Stimulated activated CD4-positive, alpha-beta T cell treated with anti-CD3 and anti-CD28 coated beads, Interleukin-15, amount 100 ng/mL, for 24 hours (primary cell): Measurements from ENCODE around the gene SLC6A1.

Experiments used
- DNase-seq: peaks from one replicate; pipeline ENCODE4 v3.0.0-alpha.2; 2020

SLC6A1 gene

DNA sequence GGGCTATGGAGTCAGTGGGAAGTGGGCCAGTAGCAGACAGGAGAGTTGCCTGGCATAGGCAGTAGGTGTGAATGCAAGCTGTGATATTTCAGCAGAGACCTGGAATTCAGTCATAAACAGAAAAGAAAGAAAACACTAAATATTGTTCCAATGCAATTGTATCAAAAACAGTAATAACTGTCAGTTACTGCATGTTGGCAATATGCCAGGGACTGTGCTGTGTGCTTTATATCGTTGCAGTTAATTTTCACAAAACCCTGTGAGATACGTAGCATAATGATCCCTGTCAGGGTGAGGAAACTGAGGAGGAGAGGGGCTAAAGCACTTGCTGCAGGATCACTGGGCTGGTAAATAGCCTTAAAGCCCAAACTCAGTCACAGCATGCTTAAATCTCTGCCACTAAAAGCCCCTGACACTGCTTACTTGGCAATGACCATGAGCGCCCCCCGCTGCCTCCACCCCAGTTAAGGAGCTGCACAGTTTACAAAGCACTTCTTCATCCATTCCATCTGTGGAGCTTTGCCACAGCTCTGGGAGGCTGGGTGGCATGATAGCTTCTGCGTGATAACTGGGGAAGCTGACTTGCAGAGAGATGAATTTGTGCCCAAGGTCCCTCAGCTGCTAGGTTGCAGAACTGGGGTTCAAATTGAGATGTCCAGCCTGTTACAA lies 3.9 kb downstream of the SLC6A1 start:
- DNase-seq: no peak

DNA sequence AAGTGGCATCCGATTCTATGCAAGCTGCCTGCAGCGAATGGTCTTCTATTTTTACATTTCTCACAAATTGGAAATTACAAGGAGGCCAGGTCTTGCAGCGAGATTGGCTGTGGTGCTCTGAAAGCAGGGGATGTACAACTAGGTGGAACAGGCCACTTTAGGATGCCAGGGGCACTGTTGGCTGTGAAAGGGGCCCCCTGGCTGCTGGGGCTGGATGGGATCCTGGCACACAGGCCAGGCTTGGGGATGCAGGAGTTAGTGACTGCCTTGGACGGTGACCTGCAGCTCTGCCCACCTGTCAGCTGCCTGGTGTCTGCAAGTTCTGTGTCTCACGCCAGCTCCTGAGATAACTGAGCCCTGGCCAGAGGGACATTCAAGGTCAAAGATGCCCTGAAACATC lies 4.6 kb downstream of the SLC6A1 start:
- no peak for DNase-seq

DNA sequence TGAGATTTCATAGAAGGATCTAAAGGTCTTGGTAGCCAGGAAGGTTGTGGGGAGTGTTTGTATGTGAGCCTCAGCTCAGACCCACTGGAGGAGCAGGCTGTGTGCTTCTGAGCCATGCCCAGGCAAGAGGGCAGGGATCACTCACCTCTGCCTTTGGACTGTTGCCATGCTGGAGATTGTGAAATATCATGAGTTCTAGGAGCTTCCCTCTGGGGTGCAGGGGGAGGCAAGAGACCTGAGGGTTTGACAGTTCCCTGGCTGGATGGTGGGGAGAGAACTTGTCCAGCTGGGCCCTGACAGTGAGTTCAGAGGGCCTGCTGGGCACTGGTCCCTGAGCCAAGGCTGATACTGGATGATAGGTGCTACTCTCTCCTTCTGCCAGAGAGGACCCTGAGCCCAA lies 6.0 kb downstream of the SLC6A1 start:
- DNase-seq: no peak

DNA sequence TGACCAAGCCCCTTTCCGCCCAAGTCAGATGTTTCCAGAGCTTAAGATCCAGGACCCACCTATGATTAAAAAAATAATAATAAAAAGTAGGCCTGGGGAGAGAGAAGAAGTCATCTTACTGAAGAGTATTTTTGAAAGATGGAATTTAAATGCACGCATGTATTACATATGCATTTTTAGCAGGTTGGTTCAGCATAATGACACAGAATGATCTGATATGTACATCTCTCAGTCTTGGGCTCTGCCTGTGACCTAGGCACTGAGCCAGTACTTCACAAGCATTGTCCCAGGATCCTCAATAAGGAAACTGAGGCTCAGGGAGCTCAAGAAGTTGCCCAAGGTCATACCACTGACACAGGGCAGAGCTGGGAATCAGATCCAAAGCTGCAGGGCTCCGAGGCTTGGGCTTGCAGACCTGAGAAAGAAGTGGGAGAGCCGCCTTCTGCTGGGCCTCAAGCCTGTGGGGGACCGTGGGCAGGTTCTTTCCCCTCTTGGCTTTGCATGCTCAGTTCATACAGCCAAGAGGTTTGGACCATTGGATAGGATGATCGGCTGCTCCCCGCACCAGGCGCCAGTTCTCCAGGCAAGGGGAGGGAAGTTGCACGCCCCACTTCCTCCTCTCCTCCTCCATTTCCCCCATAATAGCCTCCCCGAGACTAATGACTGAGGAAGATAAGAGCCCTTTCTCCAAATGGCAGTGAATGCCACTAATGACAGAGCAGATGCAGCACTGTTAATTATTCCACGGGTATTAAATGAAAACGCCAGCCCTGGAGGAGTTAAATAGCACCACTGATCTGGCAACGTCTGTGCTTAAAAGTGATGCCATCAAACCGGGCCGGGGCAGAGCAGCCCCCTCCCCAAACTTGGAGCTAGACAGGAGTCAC lies 6.9 kb downstream of the SLC6A1 start:
- DNase-seq: no peak

DNA sequence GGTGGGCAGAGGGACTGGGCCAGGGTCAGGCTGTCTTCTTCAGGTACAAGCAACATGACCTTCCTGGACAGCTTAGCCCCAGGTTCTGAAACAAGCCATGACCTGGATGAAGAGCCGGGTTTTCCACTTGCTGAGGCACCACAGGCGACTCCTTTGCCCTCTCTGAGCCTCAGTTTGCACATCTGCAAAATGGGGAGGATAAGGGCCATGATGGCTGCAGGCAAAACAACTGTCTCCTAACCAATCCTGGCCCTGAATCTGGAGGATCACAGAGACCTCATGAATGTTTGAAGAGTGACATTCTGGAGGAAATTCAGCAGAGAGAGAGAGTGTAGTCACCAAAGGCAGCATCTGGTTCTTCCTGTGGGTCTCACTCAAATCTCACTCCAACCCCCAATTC lies 8.0 kb downstream of the SLC6A1 start:
- no peak for DNase-seq

DNA sequence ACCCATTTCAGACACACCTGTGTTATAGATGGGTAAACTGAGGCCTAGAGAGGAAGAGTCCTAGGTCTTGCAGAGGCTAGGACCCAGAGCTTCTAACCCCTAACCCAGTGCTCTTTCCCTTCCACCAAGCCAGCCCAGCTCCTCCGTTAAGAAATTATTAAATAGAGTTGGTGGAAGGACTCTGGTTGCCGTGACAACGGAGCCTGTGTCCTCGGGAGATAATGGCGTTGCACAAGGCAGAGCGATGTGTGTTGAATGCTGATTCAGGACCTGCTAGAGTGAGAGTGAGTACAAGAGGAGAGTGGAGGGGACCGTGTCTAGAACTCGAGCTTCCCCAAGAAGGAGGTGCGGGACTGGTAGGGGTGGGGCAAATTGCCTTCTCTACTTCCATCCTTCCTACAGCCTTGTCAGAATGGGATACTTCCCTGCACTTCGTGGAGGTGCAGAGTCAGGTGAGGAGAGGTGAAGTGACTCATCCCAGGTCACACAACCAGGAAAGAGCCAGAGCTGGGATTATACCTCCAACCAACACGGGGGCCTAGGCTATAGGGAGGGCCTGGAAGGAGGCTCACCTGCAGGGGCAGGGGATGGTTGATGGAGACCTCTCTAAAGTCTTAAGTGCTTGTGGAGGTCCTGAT lies 8.6 kb downstream of the SLC6A1 start:
- DNase-seq: no peak

DNA sequence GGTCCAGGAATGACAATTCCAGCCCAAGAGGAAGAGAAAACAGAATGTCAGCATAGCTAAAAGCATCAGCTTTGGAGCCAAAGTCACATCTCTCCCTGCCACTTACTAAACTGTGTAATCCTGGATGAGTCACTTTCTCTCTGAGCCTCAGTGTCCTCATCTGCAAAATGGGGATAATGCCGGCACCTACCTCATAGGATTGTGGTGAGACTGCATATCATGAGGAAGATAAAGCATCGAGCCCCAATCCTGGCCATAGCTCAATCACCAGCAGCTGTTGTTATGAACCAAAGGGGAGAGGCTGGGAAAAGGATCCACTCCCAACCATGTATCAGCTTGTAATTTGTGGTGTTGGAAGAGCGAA lies 9.1 kb downstream of the SLC6A1 start:
- DNase-seq: no peak

DNA sequence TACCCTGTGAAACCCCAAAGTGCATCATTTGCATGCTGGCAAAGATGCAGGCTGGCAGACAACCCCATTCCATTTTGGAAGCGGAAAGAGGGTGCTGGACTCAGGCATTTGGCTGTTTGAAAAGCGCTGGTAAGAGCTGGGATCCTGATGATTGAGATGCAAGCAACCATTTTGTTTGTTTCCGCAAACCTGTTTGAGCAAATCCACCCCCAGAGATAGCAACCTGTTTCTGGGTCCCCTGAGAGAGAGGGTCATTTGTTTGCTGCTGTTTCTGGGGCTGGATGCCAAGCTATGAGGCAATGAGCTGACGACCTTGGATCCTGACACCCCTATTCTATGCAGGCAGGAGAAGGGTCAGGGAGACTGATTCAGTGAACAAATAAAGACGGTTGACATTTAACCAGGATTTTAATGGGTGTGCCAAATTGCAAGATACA lies 9.8 kb downstream of the SLC6A1 start:
- DNase-seq: no peak

DNA sequence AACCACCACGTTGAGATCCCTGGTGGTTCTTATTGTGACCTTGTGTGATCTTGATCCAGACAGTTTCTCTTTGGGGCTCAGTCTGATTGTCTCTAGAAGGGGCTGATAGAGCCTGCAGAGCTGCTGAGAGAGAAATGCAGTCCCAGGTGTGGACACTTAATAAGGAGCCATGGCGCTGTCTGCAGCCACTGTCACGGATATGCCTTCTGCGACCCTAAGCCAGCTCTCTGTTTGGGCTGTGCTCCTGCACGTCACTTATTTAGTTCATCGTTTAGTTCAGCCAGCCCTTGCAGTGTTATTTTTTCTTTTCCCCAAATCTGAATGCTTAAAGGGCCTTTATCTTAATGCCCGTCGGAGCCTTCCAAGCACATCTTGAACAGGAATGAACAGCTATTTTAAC lies 12.0 kb downstream of the SLC6A1 start:
- DNase-seq: no peak

DNA sequence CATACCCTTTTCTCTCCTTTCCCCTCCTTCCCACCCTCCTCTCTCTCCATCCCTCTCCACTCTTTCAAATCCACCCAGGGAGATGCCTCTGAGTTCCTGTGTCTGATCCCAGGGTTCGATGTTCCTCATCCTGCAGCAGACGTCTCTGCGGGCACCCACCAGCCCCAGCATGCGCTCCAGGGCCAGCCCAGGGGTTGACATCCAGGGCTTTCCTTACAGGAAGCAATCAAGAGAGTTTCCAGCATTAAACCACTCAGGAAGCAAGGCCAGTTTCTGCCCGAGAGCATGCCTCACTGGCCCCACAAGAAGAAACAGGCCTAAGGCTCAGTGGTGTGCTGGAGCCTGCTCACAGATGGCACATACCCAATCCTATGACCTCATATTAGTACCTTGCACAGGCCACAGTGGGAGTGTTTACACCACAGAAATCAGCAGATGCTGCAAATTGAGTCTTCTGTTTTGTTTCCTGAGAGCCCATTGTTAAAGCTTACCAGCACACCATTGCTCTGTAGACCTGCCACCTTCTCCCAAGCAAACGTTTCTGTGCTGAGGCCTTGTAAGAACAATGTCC lies 13.2 kb downstream of the SLC6A1 start:
- no peak for DNase-seq

DNA sequence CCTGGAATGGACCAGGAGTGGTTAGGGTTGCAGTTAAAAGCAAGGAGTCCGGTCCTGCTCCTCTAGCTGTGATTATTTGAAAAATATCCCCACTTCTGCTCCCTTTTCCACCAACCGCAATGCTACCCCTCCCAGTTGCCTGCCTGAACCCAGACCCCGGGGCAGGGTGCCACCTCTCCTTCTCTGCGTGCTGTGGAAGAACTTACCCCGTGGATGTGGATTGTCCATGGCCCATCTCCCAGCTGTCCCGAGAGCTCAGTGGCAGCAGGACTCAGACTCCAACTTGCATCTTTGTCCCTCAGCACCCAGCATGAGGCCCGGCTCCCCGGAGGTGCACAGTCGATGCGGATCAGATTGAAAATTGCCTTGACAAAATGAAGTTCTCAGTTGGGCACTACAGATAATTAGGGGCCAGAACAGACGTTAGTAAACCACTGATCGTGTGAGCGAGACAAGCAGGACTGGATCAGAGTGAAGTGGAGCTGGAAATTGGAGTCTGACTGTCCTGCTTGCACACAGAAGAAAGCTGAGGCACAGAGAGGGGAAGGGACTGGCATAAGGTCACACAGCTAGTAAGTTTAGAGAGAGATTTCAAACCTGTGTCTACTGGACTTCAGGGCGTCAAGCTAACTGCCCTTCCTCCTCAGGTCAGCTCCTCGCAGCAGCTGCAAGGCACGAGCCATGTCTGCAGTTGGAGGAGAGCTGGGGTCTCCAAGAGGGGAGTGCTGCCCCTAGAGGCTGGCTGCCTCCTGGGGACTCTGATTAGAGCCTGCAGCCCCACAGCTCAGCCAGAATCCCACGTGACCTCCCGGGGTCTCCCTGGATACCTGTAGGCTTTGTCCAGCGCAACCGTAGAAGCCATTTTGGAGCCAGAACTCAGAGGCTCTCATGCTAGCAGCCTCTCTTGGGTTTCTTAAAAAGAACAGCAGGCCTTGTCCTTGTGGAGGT lies 14.7 kb downstream of the SLC6A1 start:
- no peak for DNase-seq

DNA sequence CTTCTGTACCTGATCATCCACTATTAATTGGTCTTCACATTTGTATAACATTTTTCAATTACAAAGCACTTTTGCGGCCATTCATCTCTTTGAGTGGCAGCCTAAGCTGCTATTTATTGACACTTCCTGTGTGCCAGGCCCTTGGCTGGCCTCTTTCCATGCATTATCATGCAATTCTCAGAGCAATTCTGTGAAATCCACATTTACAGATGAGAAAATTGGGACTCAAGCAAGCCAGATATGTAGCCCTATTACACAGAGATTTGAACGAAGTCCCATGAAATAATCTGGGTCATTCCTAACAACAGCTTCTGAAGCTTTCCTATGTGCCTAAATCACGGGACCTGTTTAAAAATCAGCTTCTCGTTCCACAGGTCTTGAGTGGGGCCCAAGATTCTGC lies 17.4 kb downstream of the SLC6A1 start:
- no peak for DNase-seq

DNA sequence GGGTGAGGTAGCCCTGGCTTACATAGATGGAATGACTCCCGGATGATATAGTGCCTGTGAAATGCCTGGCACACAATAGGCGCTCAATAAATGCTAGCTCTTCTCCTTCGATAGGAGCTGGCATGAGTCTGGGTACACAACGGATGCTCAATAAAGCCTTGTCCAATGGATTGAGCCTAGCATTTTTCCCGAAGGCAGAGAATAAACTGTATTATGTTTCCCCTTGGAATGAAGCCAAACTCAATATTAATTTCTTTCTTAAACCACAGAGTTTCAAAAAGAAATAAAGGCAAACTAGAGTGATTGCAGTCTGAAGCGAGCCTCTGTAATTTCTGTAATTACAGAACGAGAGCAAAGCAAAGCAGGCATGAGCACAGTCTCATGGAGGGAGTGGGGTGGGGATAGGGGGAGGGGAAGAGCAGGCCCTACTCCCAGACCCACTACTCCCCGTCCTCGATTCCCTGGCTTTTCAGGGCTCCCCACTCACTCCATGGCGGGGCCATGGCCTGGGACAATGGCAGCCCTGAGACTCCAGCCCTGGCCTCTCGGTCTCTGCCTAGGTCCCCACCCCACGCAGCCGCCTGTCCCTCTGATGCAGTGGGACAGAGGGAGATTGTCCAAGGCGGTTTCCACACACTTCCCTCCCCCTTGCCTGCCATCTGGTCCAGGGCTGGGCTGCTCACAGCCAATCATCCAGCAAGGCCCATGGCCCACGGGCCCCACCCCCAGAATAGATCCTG lies 18.0 kb downstream of the SLC6A1 start:
- DNase-seq: no peak

DNA sequence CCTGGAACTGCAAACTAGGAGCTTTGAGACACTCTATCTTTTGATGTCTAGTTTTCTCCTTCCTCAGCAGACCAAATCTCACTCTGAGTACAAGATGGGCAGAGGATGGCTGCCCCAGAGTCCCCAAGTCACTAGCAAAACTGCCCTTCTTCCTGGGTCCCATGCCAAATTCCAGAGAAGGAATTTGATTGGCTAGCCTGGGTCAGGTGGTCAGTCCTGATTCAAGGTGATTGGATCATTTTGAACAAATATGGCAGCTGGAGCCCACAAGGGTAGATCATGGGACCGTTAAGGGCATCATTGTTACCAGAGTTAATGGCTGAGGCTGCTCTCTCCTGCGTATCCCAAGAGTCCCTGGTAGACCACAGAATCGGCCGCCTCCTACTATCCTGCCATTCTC lies 21.7 kb downstream of the SLC6A1 start:
- DNase-seq: no peak

DNA sequence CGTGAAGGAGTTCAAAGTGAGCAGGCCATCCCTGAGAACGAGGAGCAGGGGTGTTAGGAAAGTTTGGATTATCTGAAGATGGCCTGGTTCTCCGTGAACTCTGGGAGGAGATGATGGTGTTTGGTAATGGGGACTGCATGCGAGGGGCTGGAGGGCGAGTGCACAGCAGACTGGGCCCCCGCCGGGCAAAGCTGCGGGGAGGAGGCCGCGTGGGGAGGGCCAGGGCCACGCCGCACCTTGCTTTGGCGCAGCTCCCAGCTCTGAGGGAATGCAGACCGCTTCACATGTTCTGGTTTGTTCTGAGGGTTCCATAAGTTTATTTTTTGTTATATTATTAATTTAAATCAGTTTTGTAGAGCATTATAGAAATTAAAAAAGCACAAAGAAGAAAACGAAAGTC lies 22.2 kb downstream of the SLC6A1 start:
- no peak for DNase-seq

DNA sequence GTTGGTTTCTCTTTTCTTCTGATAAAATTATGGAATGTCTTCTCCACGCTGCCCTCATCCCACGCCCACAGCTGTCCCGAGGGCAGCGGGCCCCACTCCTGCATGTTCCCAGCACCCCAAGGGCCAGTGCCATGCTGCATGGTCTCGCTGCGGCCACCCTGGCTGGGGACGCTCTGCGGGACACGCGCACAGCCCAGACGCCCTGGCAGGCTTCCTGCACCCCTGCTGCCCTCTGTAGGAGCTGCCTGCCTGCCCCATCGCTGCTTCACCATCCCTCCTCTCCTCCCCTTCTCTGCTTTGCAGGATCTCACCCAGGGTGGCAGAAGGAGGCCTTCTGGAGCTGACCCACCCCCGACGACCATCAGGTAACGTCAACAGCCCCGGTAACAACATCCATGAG lies 22.8 kb downstream of the SLC6A1 start:
- no peak for DNase-seq

DNA sequence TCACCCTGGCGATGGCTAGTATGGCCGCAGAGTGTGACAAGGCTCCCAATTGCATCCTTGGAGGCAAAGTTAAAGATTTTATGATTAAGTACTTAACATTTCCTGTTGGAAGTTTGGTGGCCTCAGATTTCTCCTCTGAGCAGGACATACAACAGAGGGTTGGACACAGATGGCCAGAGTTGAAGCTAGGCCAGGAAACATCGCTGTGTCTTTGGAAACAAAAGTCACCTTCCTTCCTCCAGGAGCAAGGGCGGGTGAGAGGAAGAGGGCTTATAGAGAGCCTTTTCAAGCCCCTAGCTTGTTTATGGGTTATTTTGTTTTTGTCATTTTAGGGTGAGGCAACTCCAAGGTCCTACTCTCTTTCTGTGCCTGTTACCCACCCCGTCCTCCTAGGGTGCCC lies 24.2 kb downstream of the SLC6A1 start:
- DNase-seq: no peak

DNA sequence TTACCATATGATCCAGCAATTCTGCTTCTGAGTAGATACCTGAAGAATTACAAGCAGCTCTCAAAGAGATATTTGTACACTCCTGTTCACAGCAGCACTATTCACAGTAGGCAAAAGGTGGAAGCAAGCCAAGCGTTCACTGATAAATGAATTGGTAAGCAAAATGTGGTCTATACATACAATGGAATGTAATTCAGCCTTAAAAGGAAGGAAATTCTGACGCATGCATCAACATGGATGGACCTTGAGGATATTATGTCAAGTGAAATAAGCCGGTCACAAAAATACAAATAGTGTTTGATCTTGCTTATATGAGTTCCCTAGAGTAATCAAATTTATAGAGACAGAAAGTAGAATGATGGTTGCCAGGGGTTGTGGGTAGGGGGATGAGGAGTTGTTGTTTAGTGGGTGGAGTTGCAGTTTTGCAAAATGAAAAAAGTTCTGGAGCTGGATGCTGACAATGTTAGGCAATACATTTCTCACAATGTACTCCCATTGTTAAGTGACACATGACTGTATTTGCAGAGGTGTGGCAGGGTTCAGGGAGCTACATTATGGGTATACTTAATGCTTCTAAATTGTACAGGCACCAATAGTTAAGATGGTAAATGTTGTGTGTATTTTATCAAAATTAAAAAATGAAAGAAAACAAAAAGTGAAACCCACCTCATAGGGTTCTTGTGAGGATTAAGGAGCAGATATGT lies 26.7 kb downstream of the SLC6A1 start:
- DNase-seq: no peak

DNA sequence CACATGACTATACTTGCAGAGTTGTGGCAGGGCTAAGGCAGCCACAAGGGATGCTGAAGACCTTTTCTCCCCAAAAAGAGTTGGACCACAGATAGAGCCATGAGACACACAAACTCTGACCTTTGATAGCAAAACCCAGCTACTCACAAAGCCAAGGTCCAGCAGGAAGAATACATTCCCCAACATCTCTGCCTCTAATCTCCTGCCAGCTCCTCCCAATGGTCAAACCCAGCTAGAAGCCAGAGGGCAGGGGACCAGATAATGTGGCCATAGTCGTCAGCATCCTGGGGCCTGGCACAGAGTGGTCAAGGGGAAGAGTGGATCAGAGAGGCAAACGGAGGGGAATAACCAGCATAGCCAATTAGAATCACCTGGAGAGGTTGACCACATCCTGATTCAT lies 28.2 kb downstream of the SLC6A1 start:
- no peak for DNase-seq

DNA sequence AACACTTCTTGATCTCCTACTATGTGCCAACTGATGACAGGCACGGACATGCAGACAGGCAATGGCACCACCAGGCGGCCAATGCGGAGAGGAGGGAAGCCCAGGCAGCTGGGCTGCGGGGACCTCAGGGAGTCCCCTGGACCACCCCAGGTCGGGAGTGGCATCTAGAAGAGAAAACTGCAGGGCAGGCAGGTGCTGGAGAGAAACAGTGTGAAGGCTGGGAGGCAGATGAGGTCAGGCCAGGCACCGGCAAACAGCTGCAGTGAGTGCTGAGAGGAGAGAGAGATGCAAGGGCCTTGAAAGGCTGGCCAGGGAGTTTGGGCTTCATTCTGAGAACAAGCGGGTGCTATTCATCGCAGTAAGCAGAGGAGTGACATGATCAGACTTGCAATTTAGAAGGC lies 29.1 kb downstream of the SLC6A1 start:
- DNase-seq: no peak

DNA sequence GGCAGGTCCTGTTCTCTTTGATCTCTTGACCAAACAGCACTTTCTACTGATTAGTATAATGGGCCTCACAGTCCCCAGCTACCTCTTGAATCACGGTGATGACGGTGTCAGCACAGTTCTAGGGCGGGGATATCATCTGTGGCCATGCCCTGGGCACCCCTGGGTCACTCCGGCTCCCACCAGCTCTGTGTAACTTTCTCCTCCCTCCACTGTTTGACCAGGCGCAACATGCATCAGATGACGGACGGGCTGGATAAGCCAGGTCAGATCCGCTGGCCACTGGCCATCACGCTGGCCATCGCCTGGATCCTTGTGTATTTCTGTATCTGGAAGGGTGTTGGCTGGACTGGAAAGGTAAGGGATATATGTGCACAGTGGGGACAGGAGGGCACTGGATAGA lies 29.6 kb downstream of the SLC6A1 start:
- DNase-seq: no peak
